ENCODE measurements around the gene FBXO15.

The FBXO15 gene

DNA sequence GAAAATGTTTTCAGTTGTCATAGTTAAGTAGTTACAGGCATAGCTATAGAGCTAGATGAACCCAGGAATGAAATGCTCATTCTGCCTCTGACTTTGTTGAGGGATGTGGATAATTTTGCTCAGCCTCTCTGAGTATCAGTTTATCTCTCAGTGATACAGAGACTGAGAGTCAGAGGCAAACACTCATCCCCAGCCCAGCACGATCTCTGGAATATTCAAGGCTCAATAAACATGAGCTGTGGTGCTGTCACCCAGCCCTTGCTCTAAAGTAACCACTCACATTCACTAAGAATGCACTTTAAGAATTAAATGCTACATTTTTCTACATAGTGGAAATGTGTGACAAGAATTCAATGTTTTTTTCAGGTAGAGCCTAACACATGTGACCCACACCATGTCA lies 31.2 kb upstream of the FBXO15 start:
- Histone ChIP-seq H2BK15ac (replicated peaks; ENCODE audit: low read depth) (no peak overlapping the region), H4K8ac (ENCODE audit: low read depth, low read length) (no peak overlapping the region), H3K27me3 (ENCODE audit: insufficient read depth, low read length, poor library complexity) (no peaks in the 10 kb centered on the region), H3K4me2 (ENCODE audit: low read length) (no peak overlapping the region), H3K36me3 (ENCODE audit: control insufficient read depth, insufficient read depth, low read length) (no peaks in the 10 kb centered on the region), H3K9ac (ENCODE audit: low read length) (no peak overlapping the region), H3K4ac (ENCODE audit: low read depth, low read length) (no peak overlapping the region), H2BK5ac (ENCODE audit: low read length) (no peak overlapping the region), H3K23ac (ENCODE audit: low read length) (no peak overlapping the region), H3K56ac (ENCODE audit: low read length) (no peak overlapping the region), H4K5ac (ENCODE audit: low read length) (no peak overlapping the region), H3K79me1 (ENCODE audit: low read length) (no peaks in the 10 kb centered on the region), H2BK120ac (ENCODE audit: low read depth, low read length) (no peak overlapping the region), H3K4me3 (ENCODE audit: low read length) (no peak overlapping the region), H2AK5ac (ENCODE audit: low read length) (no peak overlapping the region), H3K4me1 (ENCODE audit: control insufficient read depth, low read depth, low read length) (no peaks in the 10 kb centered on the region), H3K27ac (ENCODE audit: low read depth, low read length) (no peak overlapping the region), H3K18ac (ENCODE audit: low read length) (no peak overlapping the region), H3K79me2 (ENCODE audit: control insufficient read depth, insufficient read depth, low read length) (no peaks in the 10 kb centered on the region)
- WGBS (ENCODE audit: extremely low coverage, insufficient coverage, low lambda C conversion rate): no CpG with 5 or more reads among the region's 1 CpG
- DNase-seq: no peak

GRCh38 chr18:74175658-74176057 lies 28.0 kb upstream of the FBXO15 start:
- no peak overlapping the region for H3K23ac ChIP-seq (ENCODE audit: low read length)
- H3K27ac ChIP-seq (ENCODE audit: low read depth, low read length): no peak overlapping the region
- H3K4me3 ChIP-seq (ENCODE audit: low read length): no peak overlapping the region
- H2AK5ac ChIP-seq (ENCODE audit: low read length): no peak overlapping the region
- H3K4ac ChIP-seq (ENCODE audit: low read depth, low read length): no peak overlapping the region
- H3K4me2 ChIP-seq (ENCODE audit: low read length): no peak overlapping the region
- H3K27me3 ChIP-seq (ENCODE audit: insufficient read depth, low read length, poor library complexity): no peaks in the 10 kb centered on the region
- no peak for DNase-seq
- H3K79me1 ChIP-seq (ENCODE audit: low read length): no peaks in the 10 kb centered on the region
- no peak overlapping the region for H2BK5ac ChIP-seq (ENCODE audit: low read length)
- H3K18ac ChIP-seq (ENCODE audit: low read length): no peak overlapping the region
- no peak overlapping the region for H3K56ac ChIP-seq (ENCODE audit: low read length)
- no CpG with 5 or more reads among the region's 6 CpGs for WGBS (ENCODE audit: extremely low coverage, insufficient coverage, low lambda C conversion rate)
- no peak overlapping the region for H4K8ac ChIP-seq (ENCODE audit: low read depth, low read length)
- H3K4me1 ChIP-seq (ENCODE audit: control insufficient read depth, low read depth, low read length): no peaks in the 10 kb centered on the region
- H2BK15ac ChIP-seq (replicated peaks; ENCODE audit: low read depth): no peak overlapping the region
- H4K5ac ChIP-seq (ENCODE audit: low read length): no peak overlapping the region
- no peak overlapping the region for H3K9ac ChIP-seq (ENCODE audit: low read length)
- H2BK120ac ChIP-seq (ENCODE audit: low read depth, low read length): no peak overlapping the region
- no peaks in the 10 kb centered on the region for H3K36me3 ChIP-seq (ENCODE audit: control insufficient read depth, insufficient read depth, low read length)
- no peaks in the 10 kb centered on the region for H3K79me2 ChIP-seq (ENCODE audit: control insufficient read depth, insufficient read depth, low read length)

GRCh38 chr18:74173434-74173750 lies 25.8 kb upstream of the FBXO15 start:
- no CpG with 5 or more reads among the region's 11 CpGs for WGBS (ENCODE audit: extremely low coverage, insufficient coverage, low lambda C conversion rate)

GRCh38 chr18:74172697-74173433 lies 25.2 kb upstream of the FBXO15 start:
- Histone ChIP-seq H2BK15ac (replicated peaks; ENCODE audit: low read depth) (no peak overlapping the region), H2BK5ac (ENCODE audit: low read length) (no peak overlapping the region), H3K79me2 (ENCODE audit: control insufficient read depth, insufficient read depth, low read length) (no peaks in the 10 kb centered on the region), H3K9ac (ENCODE audit: low read length) (no peak overlapping the region), H3K36me3 (ENCODE audit: control insufficient read depth, insufficient read depth, low read length) (no peaks in the 10 kb centered on the region), H3K27me3 (ENCODE audit: insufficient read depth, low read length, poor library complexity) (no peaks in the 10 kb centered on the region), H3K27ac (ENCODE audit: low read depth, low read length) (no peak overlapping the region), H3K4me1 (ENCODE audit: control insufficient read depth, low read depth, low read length) (no peaks in the 10 kb centered on the region), H3K79me1 (ENCODE audit: low read length) (no peaks in the 10 kb centered on the region), H2AK5ac (ENCODE audit: low read length) (no peak overlapping the region), H3K23ac (ENCODE audit: low read length) (no peak overlapping the region), H3K18ac (ENCODE audit: low read length) (no peak overlapping the region), H4K5ac (ENCODE audit: low read length) (no peak overlapping the region), H3K4me3 (ENCODE audit: low read length) (no peak overlapping the region), H4K8ac (ENCODE audit: low read depth, low read length) (no peak overlapping the region), H2BK120ac (ENCODE audit: low read depth, low read length) (no peak overlapping the region), H3K56ac (ENCODE audit: low read length) (no peak overlapping the region), H3K4ac (ENCODE audit: low read depth, low read length) (no peak overlapping the region), H3K4me2 (ENCODE audit: low read length) (no peak overlapping the region)
- WGBS (ENCODE audit: extremely low coverage, insufficient coverage, low lambda C conversion rate): no CpG with 5 or more reads among the region's 27 CpGs
- no peak for DNase-seq

More at GRCh38 chr18:74173434-74173750, 25.8 kb upstream of the FBXO15 start:
- no peak overlapping the region for H3K23ac ChIP-seq (ENCODE audit: low read length)
- no peaks in the 10 kb centered on the region for H3K79me2 ChIP-seq (ENCODE audit: control insufficient read depth, insufficient read depth, low read length)
- H3K36me3 ChIP-seq (ENCODE audit: control insufficient read depth, insufficient read depth, low read length): no peaks in the 10 kb centered on the region
- no peak overlapping the region for H3K27ac ChIP-seq (ENCODE audit: low read depth, low read length)
- no peak overlapping the region for H3K18ac ChIP-seq (ENCODE audit: low read length)
- H3K27me3 ChIP-seq (ENCODE audit: insufficient read depth, low read length, poor library complexity): no peaks in the 10 kb centered on the region
- DNase-seq: no peak
- no peak overlapping the region for H4K5ac ChIP-seq (ENCODE audit: low read length)
- no peak overlapping the region for H2BK5ac ChIP-seq (ENCODE audit: low read length)
- H2BK120ac ChIP-seq (ENCODE audit: low read depth, low read length): no peak overlapping the region
- H3K56ac ChIP-seq (ENCODE audit: low read length): no peak overlapping the region
- H2AK5ac ChIP-seq (ENCODE audit: low read length): no peak overlapping the region
- H3K4ac ChIP-seq (ENCODE audit: low read depth, low read length): no peak overlapping the region
- no peak overlapping the region for H2BK15ac ChIP-seq (replicated peaks; ENCODE audit: low read depth)
- H3K9ac ChIP-seq (ENCODE audit: low read length): no peak overlapping the region
- H3K4me3 ChIP-seq (ENCODE audit: low read length): no peak overlapping the region
- no peaks in the 10 kb centered on the region for H3K4me1 ChIP-seq (ENCODE audit: control insufficient read depth, low read depth, low read length)
- no peak overlapping the region for H4K8ac ChIP-seq (ENCODE audit: low read depth, low read length)
- H3K79me1 ChIP-seq (ENCODE audit: low read length): no peaks in the 10 kb centered on the region
- H3K4me2 ChIP-seq (ENCODE audit: low read length): no peak overlapping the region

- Histone ChIP-seq H3K79me2 (ENCODE audit: control insufficient read depth, insufficient read depth, low read length) (no peaks in the 10 kb centered on the region), H3K4me2 (ENCODE audit: low read length) (no peak overlapping the region)
Measured at GRCh38 chr18:74171910-74172606, 24.4 kb upstream of the FBXO15 start.

More at GRCh38 chr18:74171910-74172606, 24.4 kb upstream of the FBXO15 start:
- DNase-seq: no peak
- H3K56ac ChIP-seq (ENCODE audit: low read length): no peak overlapping the region
- no peak overlapping the region for H2AK5ac ChIP-seq (ENCODE audit: low read length)
- no peak overlapping the region for H3K4ac ChIP-seq (ENCODE audit: low read depth, low read length)
- no peak overlapping the region for H3K4me3 ChIP-seq (ENCODE audit: low read length)
- H3K27me3 ChIP-seq (ENCODE audit: insufficient read depth, low read length, poor library complexity): no peaks in the 10 kb centered on the region
- H3K79me1 ChIP-seq (ENCODE audit: low read length): no peaks in the 10 kb centered on the region
- no peak overlapping the region for H2BK120ac ChIP-seq (ENCODE audit: low read depth, low read length)
- H3K23ac ChIP-seq (ENCODE audit: low read length): no peak overlapping the region
- no peak overlapping the region for H3K9ac ChIP-seq (ENCODE audit: low read length)
- no peak overlapping the region for H2BK15ac ChIP-seq (replicated peaks; ENCODE audit: low read depth)
- H2BK5ac ChIP-seq (ENCODE audit: low read length): no peak overlapping the region
- no peak overlapping the region for H4K5ac ChIP-seq (ENCODE audit: low read length)
- H3K36me3 ChIP-seq (ENCODE audit: control insufficient read depth, insufficient read depth, low read length): no peaks in the 10 kb centered on the region
- H3K18ac ChIP-seq (ENCODE audit: low read length): no peak overlapping the region
- no CpG with 5 or more reads among the region's 12 CpGs for WGBS (ENCODE audit: extremely low coverage, insufficient coverage, low lambda C conversion rate)
- no peaks in the 10 kb centered on the region for H3K4me1 ChIP-seq (ENCODE audit: control insufficient read depth, low read depth, low read length)
- H3K27ac ChIP-seq (ENCODE audit: low read depth, low read length): no peak overlapping the region
- H4K8ac ChIP-seq (ENCODE audit: low read depth, low read length): no peak overlapping the region
